Stimulated activated CD4-positive, alpha-beta T cell treated with anti-CD3 and anti-CD28 coated beads, Interleukin-4, amount 100 ng/mL, for 48 hours (primary cell): ENCODE results near the gene SMC1B.

Experiments
- DNase-seq, 2 donors: peaks; one replicate each; pipeline ENCODE4 v3.0.0-alpha.2; 2020; ENCODE audit warnings: low read depth in 2 of 2

SMC1B gene

DNA sequence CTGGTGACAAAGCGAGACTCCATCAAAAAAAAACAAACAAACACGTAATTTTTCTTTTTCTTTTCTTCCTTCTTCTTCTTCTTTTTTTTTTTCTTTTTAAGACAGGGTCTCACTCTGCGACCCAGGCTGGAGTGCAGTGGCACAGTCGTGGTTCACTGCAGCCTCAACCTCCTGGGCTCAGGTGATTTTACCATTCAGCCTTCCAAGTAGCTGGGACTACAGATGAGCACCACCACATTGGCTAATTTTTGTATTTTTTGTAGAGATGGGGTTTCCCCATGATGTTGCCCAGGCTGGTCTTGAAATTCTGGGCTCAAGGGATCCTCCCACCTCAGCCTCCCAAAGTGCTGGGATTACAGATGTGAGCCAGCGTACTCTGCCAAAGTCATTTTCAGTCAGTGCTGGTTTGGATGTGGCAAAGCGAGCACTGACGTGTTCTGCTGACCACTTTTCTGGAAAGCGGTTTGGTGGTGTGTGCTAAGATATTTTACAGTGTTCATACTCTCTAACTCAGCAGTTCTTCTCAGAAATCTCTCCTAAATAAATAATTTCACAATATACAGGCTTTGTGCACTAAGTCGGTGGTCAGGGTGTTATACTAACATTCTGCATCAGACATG, 92.9 kb downstream of the SMC1B start:
- DNase-seq: no peak

- no peak for DNase-seq
Measured at GRCh38 chr22:45319324-45319685, 94.1 kb downstream of the SMC1B start.

- no peak for DNase-seq
Measured at GRCh38 chr22:45318558-45319323, 94.7 kb downstream of the SMC1B start.

- DNase-seq: peak; percentile 74 to 78
Measured at GRCh38 chr22:45318168-45318557, 95.2 kb downstream of the SMC1B start.

- no peak for DNase-seq
Measured at GRCh38 chr22:45317551-45318167, 95.7 kb downstream of the SMC1B start.

- no peak for DNase-seq
Measured at GRCh38 chr22:45316796-45317526, 96.4 kb downstream of the SMC1B start.

- DNase-seq: no peak
Measured at GRCh38 chr22:45314786-45315185, 98.6 kb downstream of the SMC1B start.

- no peak for DNase-seq
Measured at GRCh38 chr22:45314054-45314721, 99.2 kb downstream of the SMC1B start.

DNA sequence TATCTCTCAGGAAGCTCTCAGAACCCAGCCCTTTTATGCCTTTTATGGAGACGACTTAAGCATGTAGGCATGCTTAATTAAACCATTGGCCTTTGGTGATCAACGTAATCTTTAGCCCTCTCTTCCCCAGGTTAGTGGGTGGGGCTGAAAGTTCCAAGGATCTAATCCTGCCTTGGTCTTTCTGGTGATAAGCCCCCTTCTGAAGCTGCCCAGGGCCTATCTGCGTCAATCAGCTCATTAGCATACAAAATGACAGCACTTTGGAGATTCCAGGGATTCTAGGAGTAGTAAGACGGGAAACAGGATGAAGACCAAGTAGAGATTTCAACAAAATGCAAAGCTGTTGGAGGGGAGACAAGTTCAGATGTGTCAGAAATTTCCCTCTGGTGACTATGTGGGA, 100.5 kb downstream of the SMC1B start:
- no peak for DNase-seq

DNA sequence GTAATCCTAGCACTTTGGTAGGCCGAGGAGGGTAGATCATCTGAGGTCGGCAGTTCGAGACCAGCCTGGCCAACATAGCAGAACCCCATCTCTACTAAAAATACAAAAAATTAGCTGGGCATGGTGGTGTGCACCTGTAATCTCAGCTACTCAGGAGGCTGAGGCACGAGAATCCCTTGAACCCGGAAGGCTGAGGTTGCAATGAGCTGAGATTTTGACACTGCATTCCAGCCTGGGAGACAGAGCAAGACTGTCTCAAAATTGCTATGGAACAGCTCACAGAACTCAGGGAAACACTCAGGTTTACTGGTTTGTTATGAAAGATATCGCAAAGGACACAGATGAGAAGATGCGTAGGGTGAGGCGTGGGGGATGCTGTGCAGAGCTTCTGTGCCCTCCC, 101.0 kb downstream of the SMC1B start:
- DNase-seq: no peak

DNA sequence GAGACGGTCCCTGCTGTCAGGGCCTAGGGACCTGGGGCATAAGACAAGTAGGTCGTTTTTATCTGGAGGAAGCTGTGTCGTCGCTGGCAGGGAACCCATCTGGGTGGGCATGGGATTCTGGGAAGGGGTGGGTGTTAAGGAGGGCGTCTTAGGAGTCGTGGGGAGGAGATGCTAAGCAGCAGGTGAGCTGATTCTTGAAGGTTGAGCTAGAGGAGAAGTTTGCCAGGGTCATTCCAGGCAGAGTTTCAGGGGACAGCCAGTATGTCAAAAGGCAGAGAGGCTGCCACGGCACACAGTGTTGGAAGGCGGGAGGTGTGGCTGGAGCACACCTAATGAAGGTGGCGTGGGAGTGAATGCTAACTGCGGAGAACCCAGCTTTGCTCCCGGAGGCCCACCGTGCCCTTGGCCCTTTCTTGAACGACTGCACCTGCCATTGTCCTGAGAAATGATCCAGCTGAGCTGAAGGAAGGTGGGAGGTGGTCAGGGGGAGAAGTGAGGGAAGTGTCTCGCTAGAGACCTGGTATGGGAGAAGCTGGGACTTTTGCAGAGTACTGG, 102.3 kb downstream of the SMC1B start:
- DNase-seq: no peak

GRCh38 chr22:45310331-45310976, 102.9 kb downstream of the SMC1B start:
- no peak for DNase-seq

GRCh38 chr22:45309422-45310227, 103.8 kb downstream of the SMC1B start, which contains the start of gene FAM118A:
TSS of gene FAM118A (plus strand) at chr22:45309934. CDS start at chr22:45322380, 12,446 bp downstream.
- peak; percentile 90 to 98 for DNase-seq

GRCh38 chr22:45308957-45309421, 104.4 kb downstream of the SMC1B start:
- no peak for DNase-seq

- DNase-seq: no peak
Measured at GRCh38 chr22:45308391-45308956, 104.9 kb downstream of the SMC1B start.

GRCh38 chr22:45306139-45306538, 107.3 kb downstream of the SMC1B start:
- DNase-seq: no peak

DNA sequence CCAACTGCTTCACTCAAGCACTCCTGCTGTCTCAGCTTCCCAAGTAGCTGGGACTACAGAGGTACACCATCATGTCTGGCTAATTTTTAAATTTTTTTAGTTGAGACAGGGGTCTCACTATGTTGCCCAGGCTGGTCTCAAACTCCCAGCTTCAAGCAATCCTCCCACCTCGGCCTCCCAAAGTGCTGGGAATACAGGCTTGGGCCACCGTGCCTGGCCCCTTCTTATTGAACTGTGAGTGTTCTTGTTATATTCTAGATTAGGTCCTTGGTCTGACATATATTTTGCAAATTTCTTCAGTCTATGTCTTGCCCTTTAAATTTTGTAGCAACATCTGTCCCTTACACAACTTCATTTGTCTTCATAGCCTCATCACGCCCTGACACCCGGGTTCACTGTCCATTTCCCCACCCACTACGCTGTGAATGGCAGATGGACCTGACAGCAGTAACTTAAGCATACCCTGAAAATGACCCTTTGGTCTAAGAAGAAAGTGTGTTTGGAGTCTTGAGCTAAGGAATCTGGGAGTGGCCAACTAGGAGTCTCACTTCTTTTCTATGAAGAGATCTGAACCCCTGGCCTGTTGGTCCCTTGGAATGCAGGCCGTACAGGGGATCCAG, 107.8 kb downstream of the SMC1B start:
- DNase-seq: no peak

DNA sequence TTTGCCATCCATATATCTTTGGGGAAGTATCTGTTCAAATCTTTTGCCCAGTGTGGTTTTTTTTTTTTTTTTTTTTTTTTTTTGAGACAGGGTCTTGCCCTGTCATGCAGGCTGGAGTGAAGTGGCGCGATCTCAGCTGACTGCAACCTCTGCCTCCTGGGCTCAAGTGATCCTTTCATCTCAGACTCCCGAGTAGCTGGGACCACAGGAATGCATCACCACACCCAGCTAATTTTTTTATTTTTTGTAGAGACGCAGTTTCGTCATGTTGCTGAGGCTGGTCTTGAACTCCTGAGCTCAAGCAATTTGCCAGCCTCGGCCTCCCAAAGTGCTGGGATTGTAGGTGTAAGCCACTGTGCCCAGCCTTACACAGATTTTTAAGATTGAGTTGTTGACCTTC, 108.4 kb downstream of the SMC1B start:
- no peak for DNase-seq

GRCh38 chr22:45303181-45303580, 110.2 kb downstream of the SMC1B start:
- DNase-seq: no peak
